ENCODE measurements around the gene WDR19. TPM values are rescaled to one million over a fixed set of nuclear protein-coding genes. Genes with fewer than 3 reads are reported as not detected.

WDR19 gene
- polyA plus RNA-seq, 1 experiment: 21.4 TPM

GRCh38 chr4:39233783-39234182 is 51.5 kb downstream of the WDR19 start:
- no peak for DNase-seq (ENCODE audit: low read depth)
- H3K4me3 ChIP-seq (ENCODE audit: low read depth, low read length): no peak overlapping the region
- no peaks in the 10 kb centered on the region for H3K27me3 ChIP-seq (ENCODE audit: control insufficient read depth, insufficient read depth, low read length)
- TF ChIP-seq CTCF (IDR thresholded peaks at IDR 0.05; ENCODE audit: insufficient read depth, low read depth, low read length): no peak
- ChIA-PET CTCF (interaction anchor here (0.5 kb wide), 1 partner anchor 26 kb away, joined by 5 read pairs; no protein-coding TSS in a partner anchor), POLR2A (interaction anchor here (0.6 kb wide), 1 partner anchor 197 kb away, joined by 8 read pairs; no protein-coding TSS in a partner anchor)
- H3K36me3 ChIP-seq (ENCODE audit: control insufficient read depth, insufficient read depth, low read length): no peaks in the 10 kb centered on the region; the same call in 1 of the 2 replicates

GRCh38 chr4:39235021-39235420 is 52.7 kb downstream of the WDR19 start:
- no peak for TF ChIP-seq CTCF (IDR thresholded peaks at IDR 0.05; ENCODE audit: insufficient read depth, low read depth, low read length)
- H3K27me3 ChIP-seq (ENCODE audit: control insufficient read depth, insufficient read depth, low read length): no peaks in the 10 kb centered on the region
- no peak for DNase-seq (ENCODE audit: low read depth)
- CTCF ChIA-PET: no interaction called here
- H3K36me3 ChIP-seq (ENCODE audit: control insufficient read depth, insufficient read depth, low read length): no peaks in the 10 kb centered on the region; the same call in 1 of the 2 replicates
- POLR2A ChIA-PET: no interaction called here
- H3K4me3 ChIP-seq (ENCODE audit: low read depth, low read length): no peak overlapping the region

GRCh38 chr4:39235696-39236095 is 53.4 kb downstream of the WDR19 start:
- DNase-seq (ENCODE audit: low read depth): no peak
- CTCF ChIA-PET: no interaction called here
- no peak overlapping the region for H3K4me3 ChIP-seq (ENCODE audit: low read depth, low read length)
- POLR2A ChIA-PET: no interaction called here
- H3K36me3 ChIP-seq (ENCODE audit: control insufficient read depth, insufficient read depth, low read length): no peaks in the 10 kb centered on the region; the same call in 1 of the 2 replicates
- no peaks in the 10 kb centered on the region for H3K27me3 ChIP-seq (ENCODE audit: control insufficient read depth, insufficient read depth, low read length)
- no peak for TF ChIP-seq CTCF (IDR thresholded peaks at IDR 0.05; ENCODE audit: insufficient read depth, low read depth, low read length)

GRCh38 chr4:39237179-39237578 is 54.9 kb downstream of the WDR19 start:
- CTCF ChIA-PET: no interaction called here
- Histone ChIP-seq H3K4me3 (ENCODE audit: low read depth, low read length) (no peak overlapping the region), H3K36me3 (ENCODE audit: control insufficient read depth, insufficient read depth, low read length) (no peaks in the 10 kb centered on the region; the same call in 1 of the 2 replicates), H3K27me3 (ENCODE audit: control insufficient read depth, insufficient read depth, low read length) (no peaks in the 10 kb centered on the region)
- DNase-seq (ENCODE audit: low read depth): no peak
- TF ChIP-seq CTCF (IDR thresholded peaks at IDR 0.05; ENCODE audit: insufficient read depth, low read depth, low read length): no peak
- POLR2A ChIA-PET: no interaction called here

- ChIA-PET POLR2A (no interaction called here), CTCF (no interaction called here)
- DNase-seq (ENCODE audit: low read depth): no peak
- TF ChIP-seq CTCF (IDR thresholded peaks at IDR 0.05; ENCODE audit: insufficient read depth, low read depth, low read length): no peak
- Histone ChIP-seq H3K36me3 (ENCODE audit: control insufficient read depth, insufficient read depth, low read length) (peaks cover 1% of the 10 kb centered on the region; the same call in 1 of the 2 replicates), H3K27me3 (ENCODE audit: control insufficient read depth, insufficient read depth, low read length) (no peaks in the 10 kb centered on the region), H3K4me3 (ENCODE audit: low read depth, low read length) (no peak overlapping the region)
Measured at GRCh38 chr4:39243462-39243861, 61.1 kb downstream of the WDR19 start.
